ENCODE data around the gene UQCRC1.

Gene UQCRC1

GRCh38 chr3:48609088-48610005 is at the start of gene UQCRC1:
Gene UQCRC1 (minus strand): TSS chr3:48609646. CDS start chr3:48609620, 26 bp downstream.
- peak; percentile 89 for DNase-seq (ENCODE audit: low read depth)

DNA sequence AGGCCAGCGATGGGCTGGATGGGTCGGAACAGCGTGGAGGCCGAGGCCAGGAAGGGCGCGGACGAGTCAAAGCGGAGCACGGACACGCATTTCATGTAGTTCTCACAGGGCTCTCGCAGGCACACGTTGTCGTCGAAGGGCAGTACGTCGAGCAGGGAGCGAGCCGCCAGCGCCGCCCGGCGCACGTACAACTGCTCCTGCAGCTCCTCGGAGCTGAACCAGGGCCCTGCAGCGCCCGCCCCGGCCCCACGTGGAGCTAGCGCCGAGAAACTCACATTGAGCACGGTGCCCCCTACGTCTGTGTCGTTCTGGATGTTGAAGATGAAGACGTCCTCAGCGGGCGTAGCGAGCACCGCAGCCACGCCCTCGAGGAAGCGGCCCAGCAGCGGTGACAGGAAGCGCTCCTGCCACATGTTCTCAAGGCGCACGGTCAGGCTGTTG is 47.4 kb upstream of the UQCRC1 start:
- DNase-seq (ENCODE audit: low read depth): no peak

GRCh38 chr3:48656061-48656840 is 46.8 kb upstream of the UQCRC1 start:
- peak; percentile 26 for DNase-seq (ENCODE audit: low read depth)

GRCh38 chr3:48655606-48656005 is 46.2 kb upstream of the UQCRC1 start:
- no peak for DNase-seq (ENCODE audit: low read depth)

GRCh38 chr3:48655063-48655462 is 45.6 kb upstream of the UQCRC1 start:
- DNase-seq (ENCODE audit: low read depth): no peak

GRCh38 chr3:48652923-48653715 is 43.7 kb upstream of the UQCRC1 start:
- DNase-seq (ENCODE audit: low read depth): no peak

GRCh38 chr3:48651771-48652170 is 42.3 kb upstream of the UQCRC1 start:
- no peak for DNase-seq (ENCODE audit: low read depth)

GRCh38 chr3:48650723-48651122 is 41.3 kb upstream of the UQCRC1 start:
- DNase-seq (ENCODE audit: low read depth): no peak

DNA sequence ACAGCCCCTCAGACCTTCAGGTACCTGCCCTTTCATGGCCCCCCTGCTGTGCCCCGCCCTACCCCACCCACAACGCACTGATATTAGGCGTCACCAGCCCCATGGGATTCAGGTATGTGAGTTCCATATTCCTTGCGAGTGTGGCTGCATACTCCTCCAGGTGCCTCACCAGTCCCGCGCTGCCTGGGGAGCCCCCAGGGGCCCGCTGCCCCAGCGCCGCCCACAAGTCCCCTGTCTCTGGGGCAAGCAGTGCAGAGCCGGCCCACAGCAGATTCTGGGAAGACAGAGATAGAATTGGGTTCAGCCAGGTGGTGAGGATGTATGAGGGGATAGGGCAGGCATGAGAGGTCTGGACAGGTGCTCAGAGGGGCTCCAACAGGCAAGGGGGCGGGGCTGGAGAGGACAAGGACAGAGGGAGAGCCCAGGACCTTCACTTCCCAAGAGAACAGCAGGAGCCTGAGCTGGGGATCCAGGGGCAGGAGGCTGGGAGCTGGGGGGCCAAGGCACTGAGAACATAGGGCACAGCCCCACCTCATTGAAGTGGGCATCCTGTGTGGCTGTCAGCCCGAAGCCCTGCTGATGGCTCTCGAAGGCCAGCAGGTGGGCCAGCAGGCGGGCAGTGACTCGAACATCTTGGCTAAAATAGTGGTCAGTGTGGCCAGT is 38.9 kb upstream of the UQCRC1 start:
- DNase-seq (ENCODE audit: low read depth): no peak

GRCh38 chr3:48647714-48648113 is 38.3 kb upstream of the UQCRC1 start:
- DNase-seq (ENCODE audit: low read depth): no peak

- DNase-seq (ENCODE audit: low read depth): no peak
These were observed 35.7 kb upstream of the UQCRC1 start for GRCh38 chr3:48644898-48645760.

GRCh38 chr3:48642605-48643004 is 33.2 kb upstream of the UQCRC1 start:
- no peak for DNase-seq (ENCODE audit: low read depth)

- no peak for DNase-seq (ENCODE audit: low read depth)
These were observed 31.9 kb upstream of the UQCRC1 start for GRCh38 chr3:48641396-48641795.

DNA sequence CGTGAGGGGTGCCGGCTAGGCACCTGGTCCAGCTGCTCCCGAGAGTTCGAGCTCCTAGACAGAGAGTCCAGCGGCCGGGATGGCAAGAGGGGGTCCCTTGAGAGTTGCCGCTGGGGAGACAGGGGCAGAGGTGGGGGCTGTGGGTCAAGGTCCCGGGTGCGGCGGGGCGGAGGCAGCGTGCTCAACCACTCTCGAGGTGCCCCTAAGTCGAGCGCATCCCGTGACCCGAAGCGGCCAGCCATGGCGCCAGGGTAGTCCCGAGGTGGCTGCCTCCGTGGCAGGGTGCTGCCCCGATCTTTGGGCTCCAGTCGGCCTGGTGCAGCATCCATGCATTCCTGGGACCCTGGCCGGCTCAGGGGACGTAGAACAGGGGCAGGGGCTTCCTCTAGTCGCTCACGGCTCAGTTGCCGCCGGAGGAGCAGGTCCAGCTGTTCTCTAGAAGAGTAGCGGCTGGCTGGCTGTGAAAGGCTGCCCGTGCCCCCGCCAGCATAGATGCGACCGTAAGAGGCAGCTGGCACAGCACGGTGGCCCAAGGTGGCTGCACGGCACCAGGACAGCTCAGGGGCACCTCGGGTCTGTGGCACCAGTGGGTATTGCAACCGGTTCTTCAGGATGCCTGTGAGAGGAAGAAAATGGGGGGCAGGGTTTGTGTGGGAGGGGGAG is 30.6 kb upstream of the UQCRC1 start:
- DNase-seq (ENCODE audit: low read depth): no peak

- no peak for DNase-seq (ENCODE audit: low read depth)
These were observed 27.9 kb upstream of the UQCRC1 start for GRCh38 chr3:48637305-48637704.

DNA sequence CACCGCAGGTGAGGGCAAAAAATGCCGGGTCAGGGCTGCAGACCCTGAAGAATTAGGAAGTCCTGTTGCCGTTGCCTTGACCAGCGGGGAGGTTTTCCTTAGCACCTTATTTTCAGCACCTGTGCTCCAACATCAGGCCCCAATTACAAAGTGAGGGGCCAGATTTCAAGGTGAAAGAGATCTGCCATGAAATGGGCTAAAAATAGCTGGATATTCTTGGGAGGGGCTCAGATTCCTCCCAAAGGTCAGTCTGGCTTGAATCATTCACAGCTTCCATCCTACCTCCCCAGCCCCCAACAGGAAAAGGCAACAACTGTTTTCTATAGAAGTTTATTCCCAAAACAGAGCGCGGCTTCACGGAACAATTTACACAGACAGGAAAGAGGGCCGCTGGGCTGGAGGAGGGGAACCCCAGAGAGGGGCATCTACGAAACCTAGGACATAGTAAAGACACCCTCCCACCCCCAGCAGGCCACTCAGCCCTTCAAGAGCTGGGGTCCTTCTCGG is 26.8 kb upstream of the UQCRC1 start:
- no peak for DNase-seq (ENCODE audit: low read depth)

DNA sequence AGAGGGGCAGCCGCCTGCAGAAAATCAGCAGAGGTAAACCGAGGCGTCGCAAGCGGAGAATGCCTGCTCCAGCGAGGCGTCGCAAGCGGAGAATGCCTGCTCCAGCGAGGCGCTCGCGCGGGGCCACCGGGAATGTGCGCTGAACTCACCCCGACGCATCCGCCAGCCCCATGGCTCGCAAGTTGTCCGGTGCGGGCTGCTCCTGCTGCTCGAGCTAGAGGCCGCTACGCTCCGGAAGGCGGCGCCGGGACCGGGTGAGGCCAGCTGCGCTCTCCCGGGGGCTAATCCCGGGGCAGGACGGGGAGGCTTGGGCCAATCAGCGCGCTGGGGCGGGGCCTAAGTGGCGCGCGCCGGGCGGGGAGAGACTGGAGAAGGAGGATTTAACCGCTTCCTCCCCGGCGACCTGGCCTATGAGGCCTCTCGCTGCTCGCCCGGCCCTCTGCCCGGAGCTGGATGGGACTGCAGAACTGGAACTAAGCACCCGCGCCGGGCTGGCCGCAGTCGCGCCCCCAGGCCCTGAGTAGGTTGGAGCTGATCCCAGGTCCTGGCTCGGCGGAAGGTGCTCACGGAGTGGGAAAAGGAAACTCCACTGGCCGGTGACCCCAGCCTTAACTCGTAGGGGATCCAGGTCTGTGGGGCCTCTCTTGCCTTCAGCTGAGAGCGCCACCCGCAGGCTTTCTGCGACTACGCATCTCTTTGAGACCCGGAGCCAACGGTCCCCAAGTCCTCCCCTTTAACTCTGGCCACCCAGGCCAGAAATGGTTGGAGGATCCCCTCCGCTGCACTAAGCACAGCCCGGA is 26.0 kb upstream of the UQCRC1 start, which contains the start of gene SLC26A6:
Gene SLC26A6 (minus strand): TSS at position 240 of the 800 bp plus-strand sequence. CDS start 68 bp downstream, at position 172.
- DNase-seq (ENCODE audit: low read depth): peak; percentile 92

DNA sequence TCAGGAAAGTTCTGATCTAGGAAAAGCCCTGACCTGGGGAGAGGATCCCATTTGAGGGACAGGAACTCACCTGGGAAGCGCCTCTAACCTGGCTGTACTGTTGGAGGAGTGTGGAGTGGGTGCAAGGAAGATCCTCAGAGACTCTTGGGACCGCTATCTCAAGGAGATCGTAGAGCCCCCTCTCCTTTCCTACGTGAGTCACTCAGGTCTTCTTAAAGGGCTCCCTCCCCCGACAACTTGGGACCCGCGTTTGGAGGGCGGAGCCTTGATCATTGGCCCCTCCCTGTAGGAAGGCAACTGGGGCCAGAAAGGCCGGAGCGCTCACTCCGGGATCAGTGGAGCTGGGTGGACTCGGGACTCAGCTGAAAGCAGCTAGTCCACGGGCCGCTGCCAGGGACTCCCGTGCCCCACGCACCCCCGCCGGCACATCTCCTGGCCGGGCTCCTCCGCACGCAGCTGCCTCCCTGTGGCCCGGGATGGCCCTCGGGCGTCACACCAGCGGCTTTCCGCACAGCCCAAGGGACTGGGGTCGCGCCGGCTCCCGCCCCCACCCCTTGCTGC is 25.3 kb upstream of the UQCRC1 start:
- DNase-seq (ENCODE audit: low read depth): peak; percentile 27

DNA sequence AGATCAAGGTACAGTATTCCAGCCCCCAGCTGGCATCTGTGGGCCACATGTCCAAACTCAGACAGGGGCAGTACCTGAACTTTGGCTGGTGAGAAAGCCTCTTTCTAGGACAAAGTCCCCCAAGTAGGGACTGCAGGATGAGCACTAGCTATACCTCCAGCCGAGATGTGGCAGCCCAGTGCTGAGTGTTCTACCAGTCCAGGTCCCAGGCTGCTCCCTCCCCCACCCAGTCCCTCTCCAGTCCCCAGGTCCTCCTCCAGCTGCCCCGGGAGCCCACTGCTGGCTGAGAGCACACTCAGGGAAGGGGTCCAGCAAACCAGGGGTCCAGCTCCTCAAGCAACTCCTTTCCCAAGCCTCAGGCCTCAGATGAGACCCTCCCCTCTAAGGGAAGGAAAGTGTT is 24.3 kb upstream of the UQCRC1 start:
- no peak for DNase-seq (ENCODE audit: low read depth)

Data from fibroblast of the conjunctiva (primary cell).